SIG-M5 treated with dmso at 0.1 percent for 504 hours (cell line): ENCODE data around the gene RNU5D-1.
A peak's percentile ranks its signal among the peaks of the same experiment; 100 is the strongest.
"Not testable (repeated sequence)": the region's sequence is repeated elsewhere in the genome, so short reads cannot be mapped to it uniquely, and the experiment has no call there.

Experiments used
- DNase-seq: peaks from one replicate; lab custom pipeline; 2025; ENCODE audit not compliant: unreplicated experiment; lab: John Stamatoyannopoulos, UW

RNU5D-1 gene

GRCh38 chr1:44700573-44700972 is 30.4 kb downstream of the RNU5D-1 start:
- DNase-seq = no peak

- not testable (repeated sequence) for DNase-seq
Measured at GRCh38 chr1:44699375-44699774, 31.6 kb downstream of the RNU5D-1 start.

GRCh38 chr1:44698138-44698537 is 32.8 kb downstream of the RNU5D-1 start:
- peak; percentile 58 for DNase-seq

- peak; percentile 59 for DNase-seq
Measured at GRCh38 chr1:44696789-44697345, 34.1 kb downstream of the RNU5D-1 start.

GRCh38 chr1:44696101-44696500 is 34.9 kb downstream of the RNU5D-1 start:
- no peak for DNase-seq

- no peak for DNase-seq
Measured at GRCh38 chr1:44695671-44696070, 35.3 kb downstream of the RNU5D-1 start.

GRCh38 chr1:44694863-44695478 is 36.0 kb downstream of the RNU5D-1 start:
- no peak for DNase-seq

GRCh38 chr1:44693900-44694299 is 37.1 kb downstream of the RNU5D-1 start:
- no peak for DNase-seq

GRCh38 chr1:44693159-44693558 is 37.8 kb downstream of the RNU5D-1 start:
- no peak for DNase-seq

GRCh38 chr1:44689447-44689765 is 41.6 kb downstream of the RNU5D-1 start:
- DNase-seq = no peak

GRCh38 chr1:44688760-44689446 is 42.1 kb downstream of the RNU5D-1 start:
- DNase-seq = no peak

- no peak for DNase-seq
Measured at GRCh38 chr1:44685881-44686280, 45.1 kb downstream of the RNU5D-1 start.

- DNase-seq = no peak
Measured at GRCh38 chr1:44685218-44685617, 45.8 kb downstream of the RNU5D-1 start.

GRCh38 chr1:44684525-44684924 is 46.4 kb downstream of the RNU5D-1 start:
- DNase-seq = peak; percentile 65

- DNase-seq = no peak
Measured at GRCh38 chr1:44682883-44683265, 48.1 kb downstream of the RNU5D-1 start.

- DNase-seq = peak; percentile 37
Measured at GRCh38 chr1:44681905-44682882, 48.8 kb downstream of the RNU5D-1 start.
